ENCODE results near the gene ETNK1. TPM values are rescaled to one million over a fixed set of nuclear protein-coding genes. Genes with fewer than 3 reads are reported as not detected.

The ETNK1 gene
- polyA plus RNA-seq, 3 donors: 13.7 to 17.3 (median 16.5) TPM

DNA sequence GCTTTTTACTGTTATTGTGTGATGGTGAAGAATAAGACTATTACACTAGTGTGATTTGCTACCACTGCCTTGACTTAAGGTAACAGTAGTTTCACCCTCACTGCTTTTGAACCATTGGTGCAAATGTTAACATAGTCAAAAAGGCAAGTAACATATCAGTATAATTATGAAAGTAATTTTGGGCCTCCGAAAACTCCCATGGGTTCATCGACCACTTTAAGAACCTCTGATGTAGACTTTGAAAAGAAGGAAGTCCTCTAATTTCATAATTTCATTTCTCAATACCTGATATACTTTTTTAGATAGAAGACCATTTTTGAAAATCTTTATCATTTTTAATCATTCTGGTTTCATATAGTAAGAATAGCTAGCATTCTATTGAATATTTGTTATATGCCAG is 57.7 kb downstream of the ETNK1 start:
- H3K27me3 Mint-ChIP-seq (ENCODE audit: low read depth in 3 of 3): peaks cover 0 to 2% (median 0%) of the 10 kb centered on the region in 3 donors
- no CpG with 5 or more reads among the region's 2 CpGs for WGBS (ENCODE audit: insufficient coverage)
- H3K4me3 Mint-ChIP-seq: no peak overlapping the region
- peaks cover 42 to 60% of the 10 kb centered on the region in 2 donors for H3K4me1 ChIP-seq (ENCODE audit: control insufficient read depth in 1 of 2, insufficient read depth in 2 of 2, low read length in 2 of 2)
- intact Hi-C loops (cut with micrococcal nuclease): no loop called here
- no peaks in the 10 kb centered on the region for H3K9me3 ChIP-seq (replicated peaks in 1 of 2; ENCODE audit: control insufficient read depth in 1 of 2, insufficient read depth in 1 of 2, low read length in 2 of 2)
- H3K9ac ChIP-seq (ENCODE audit: insufficient read depth, low read length, poor library complexity, severe bottlenecking): no peak overlapping the region
- H3K27ac ChIP-seq (ENCODE audit: low read depth in 1 of 2, low read length in 2 of 2): peak overlapping the region in 1 of 2 donors; percentile 54
- H2AFZ ChIP-seq (ENCODE audit: insufficient read depth, low read depth, low read length, poor library complexity, severe bottlenecking): no peak overlapping the region
- peaks cover 59% of the 10 kb centered on the region for H3K4me1 Mint-ChIP-seq
- H3K9me3 Mint-ChIP-seq: peaks cover 0 to under 1% (median 0%) of the 10 kb centered on the region in 7 donors
- H3K27ac Mint-ChIP-seq: peak overlapping the region in 4 of 7 donors; percentile 58 to 74 (median 67)
- TF ChIP-seq, protein P1, sequence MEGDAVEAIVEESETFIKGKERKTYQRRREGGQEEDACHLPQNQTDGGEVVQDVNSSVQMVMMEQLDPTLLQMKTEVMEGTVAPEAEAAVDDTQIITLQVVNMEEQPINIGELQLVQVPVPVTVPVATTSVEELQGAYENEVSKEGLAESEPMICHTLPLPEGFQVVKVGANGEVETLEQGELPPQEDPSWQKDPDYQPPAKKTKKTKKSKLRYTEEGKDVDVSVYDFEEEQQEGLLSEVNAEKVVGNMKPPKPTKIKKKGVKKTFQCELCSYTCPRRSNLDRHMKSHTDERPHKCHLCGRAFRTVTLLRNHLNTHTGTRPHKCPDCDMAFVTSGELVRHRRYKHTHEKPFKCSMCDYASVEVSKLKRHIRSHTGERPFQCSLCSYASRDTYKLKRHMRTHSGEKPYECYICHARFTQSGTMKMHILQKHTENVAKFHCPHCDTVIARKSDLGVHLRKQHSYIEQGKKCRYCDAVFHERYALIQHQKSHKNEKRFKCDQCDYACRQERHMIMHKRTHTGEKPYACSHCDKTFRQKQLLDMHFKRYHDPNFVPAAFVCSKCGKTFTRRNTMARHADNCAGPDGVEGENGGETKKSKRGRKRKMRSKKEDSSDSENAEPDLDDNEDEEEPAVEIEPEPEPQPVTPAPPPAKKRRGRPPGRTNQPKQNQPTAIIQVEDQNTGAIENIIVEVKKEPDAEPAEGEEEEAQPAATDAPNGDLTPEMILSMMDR (IDR thresholded peaks at IDR 0.05): no peak
- peaks cover 25 to 30% of the 10 kb centered on the region in 2 donors for H3K36me3 Mint-ChIP-seq
- peak overlapping the region; percentile 5 for H3K4me2 ChIP-seq (replicated peaks; ENCODE audit: extremely low read depth, low read length, poor library complexity, severe bottlenecking)
- peaks cover 9% of the 10 kb centered on the region for H3K79me2 ChIP-seq (ENCODE audit: insufficient read depth, low read length)
- peaks cover 9 to 24% of the 10 kb centered on the region in 2 donors for H3K36me3 ChIP-seq (replicated peaks in 1 of 2; ENCODE audit: control insufficient read depth in 1 of 2, insufficient read depth in 2 of 2, low read length in 2 of 2)
- DNase-seq: peak in 2 of 3 donors; percentile 15 to 28
- H3K27me3 ChIP-seq (ENCODE audit: control insufficient read depth in 2 of 2, insufficient read depth in 2 of 2, low read length in 2 of 2): no peaks in the 10 kb centered on the region
- no peak overlapping the region for H3K4me3 ChIP-seq (replicated peaks in 1 of 3; ENCODE audit: low read depth in 2 of 3, low read length in 3 of 3)
- no peaks in the 10 kb centered on the region for H4K20me1 ChIP-seq (ENCODE audit: insufficient read depth, low read length)

DNA sequence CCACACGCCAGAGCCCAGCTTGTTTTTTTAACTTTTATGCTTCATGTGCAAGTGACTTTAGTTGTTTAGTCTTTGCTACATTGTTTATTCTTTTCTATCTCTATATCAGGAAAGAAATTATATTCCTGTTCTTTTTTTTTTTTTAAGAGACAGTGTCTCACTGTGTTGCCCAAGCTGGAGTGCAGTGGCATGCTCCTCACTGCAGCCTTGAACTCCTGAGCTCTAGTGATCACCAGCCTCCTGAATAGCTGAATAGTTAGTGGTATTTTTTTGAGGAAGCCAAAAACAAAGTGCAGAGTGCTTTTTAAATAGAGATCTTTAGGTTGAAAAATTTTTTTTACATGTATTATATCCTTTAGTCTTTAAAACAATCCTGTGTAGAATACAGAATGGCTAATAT is 58.2 kb downstream of the ETNK1 start:
- peaks cover 0 to 2% (median 0%) of the 10 kb centered on the region in 3 donors for H3K27me3 Mint-ChIP-seq (ENCODE audit: low read depth in 3 of 3)
- Histone ChIP-seq H3K9me3 (replicated peaks in 1 of 2; ENCODE audit: control insufficient read depth in 1 of 2, insufficient read depth in 1 of 2, low read length in 2 of 2) (no peaks in the 10 kb centered on the region), H3K79me2 (ENCODE audit: insufficient read depth, low read length) (peaks cover 10% of the 10 kb centered on the region), H3K4me1 (ENCODE audit: control insufficient read depth in 1 of 2, insufficient read depth in 2 of 2, low read length in 2 of 2) (peaks cover 37 to 60% of the 10 kb centered on the region in 2 donors), H3K27me3 (ENCODE audit: control insufficient read depth in 2 of 2, insufficient read depth in 2 of 2, low read length in 2 of 2) (no peaks in the 10 kb centered on the region), H3K27ac (ENCODE audit: low read depth in 1 of 2, low read length in 2 of 2) (peak overlapping the region in 1 of 2 donors; percentile 54), H3K4me2 (replicated peaks; ENCODE audit: extremely low read depth, low read length, poor library complexity, severe bottlenecking) (peak overlapping the region; percentile 5), H3K9ac (ENCODE audit: insufficient read depth, low read length, poor library complexity, severe bottlenecking) (no peak overlapping the region), H2AFZ (ENCODE audit: insufficient read depth, low read depth, low read length, poor library complexity, severe bottlenecking) (no peak overlapping the region), H4K20me1 (ENCODE audit: insufficient read depth, low read length) (no peaks in the 10 kb centered on the region), H3K4me3 (replicated peaks in 1 of 3; ENCODE audit: low read depth in 2 of 3, low read length in 3 of 3) (no peak overlapping the region), H3K36me3 (replicated peaks in 1 of 2; ENCODE audit: control insufficient read depth in 1 of 2, insufficient read depth in 2 of 2, low read length in 2 of 2) (peaks cover 9 to 24% of the 10 kb centered on the region in 2 donors)
- intact Hi-C loops (cut with micrococcal nuclease): no loop called here
- DNase-seq: no peak
- no peak overlapping the region for H3K4me3 Mint-ChIP-seq
- peaks cover 57% of the 10 kb centered on the region for H3K4me1 Mint-ChIP-seq
- peak overlapping the region in 6 of 7 donors; percentile 65 to 83 (median 70) for H3K27ac Mint-ChIP-seq
- TF ChIP-seq, protein P1 (IDR thresholded peaks at IDR 0.05): no peak
- H3K36me3 Mint-ChIP-seq: peaks cover 25 to 30% of the 10 kb centered on the region in 2 donors
- WGBS (ENCODE audit: insufficient coverage): no CpG with 5 or more reads among the region's 1 CpG
- H3K9me3 Mint-ChIP-seq: no peaks in the 10 kb centered on the region

All from CD14-positive monocyte (primary cell).